Hippocampal formation (tissue), 2 donors: ENCODE measurements around the gene HCRT.
A peak's percentile ranks its signal among the peaks of the same experiment; 100 is the strongest.
"Not testable (repeated sequence)": the region's sequence is repeated elsewhere in the genome, so short reads cannot be mapped to it uniquely, and the experiment has no call there.

Experiments
- DNase-seq, 2 donors: peaks; one replicate each; lab custom pipeline; 2025; lab: John Stamatoyannopoulos, UW

The HCRT gene

GRCh38 chr17:42184713-42185620 is at the start of gene HCRT:
Gene HCRT, minus strand, starts transcription at chr17:42185452. Its CDS starts 87 bp downstream, at chr17:42185365.
- no peak for DNase-seq

- no peak for DNase-seq
These were observed 48.7 kb upstream of the HCRT start for GRCh38 chr17:42233994-42234393.

GRCh38 chr17:42233156-42233555 is 47.9 kb upstream of the HCRT start:
- DNase-seq, result no peak

- no peak for DNase-seq
These were observed 45.0 kb upstream of the HCRT start for GRCh38 chr17:42230225-42230624.

GRCh38 chr17:42227849-42228700 is 42.8 kb upstream of the HCRT start:
- no peak for DNase-seq

- DNase-seq, result no peak
These were observed 40.4 kb upstream of the HCRT start for GRCh38 chr17:42225646-42226045.

- DNase-seq, result no peak
These were observed 39.4 kb upstream of the HCRT start for GRCh38 chr17:42224651-42225050.

- DNase-seq, result peak; percentile 3 to 59
These were observed 36.9 kb upstream of the HCRT start for GRCh38 chr17:42221886-42222745.

GRCh38 chr17:42219280-42219679 is 34.0 kb upstream of the HCRT start:
- DNase-seq, result not testable (repeated sequence)

GRCh38 chr17:42214156-42214555 is 28.9 kb upstream of the HCRT start:
- no peak for DNase-seq

- DNase-seq, result no peak
These were observed 27.1 kb upstream of the HCRT start for GRCh38 chr17:42212382-42212781.

GRCh38 chr17:42211921-42212341 is 26.7 kb upstream of the HCRT start:
- DNase-seq, result peak; percentile 52 to 73

- DNase-seq, result no peak
These were observed 24.8 kb upstream of the HCRT start for GRCh38 chr17:42210046-42210445.

GRCh38 chr17:42206153-42206612 is 20.9 kb upstream of the HCRT start:
- DNase-seq, result not testable (repeated sequence)

- DNase-seq, result no peak
These were observed 18.1 kb upstream of the HCRT start for GRCh38 chr17:42203354-42203753.

- no peak for DNase-seq
These were observed 17.4 kb upstream of the HCRT start for GRCh38 chr17:42202696-42203095.

GRCh38 chr17:42202159-42202558 is 16.9 kb upstream of the HCRT start:
- DNase-seq, result no peak

GRCh38 chr17:42201458-42201772 is 16.2 kb upstream of the HCRT start:
- DNase-seq, result no peak

- peak; percentile 14 to 56 for DNase-seq
These were observed 15.6 kb upstream of the HCRT start for GRCh38 chr17:42200706-42201457.

GRCh38 chr17:42199416-42200011 is 14.3 kb upstream of the HCRT start:
- DNase-seq, result no peak

- DNase-seq, result no peak
These were observed 13.6 kb upstream of the HCRT start for GRCh38 chr17:42198897-42199296.
